Measurements from ENCODE around the gene IFT80.

DNA sequence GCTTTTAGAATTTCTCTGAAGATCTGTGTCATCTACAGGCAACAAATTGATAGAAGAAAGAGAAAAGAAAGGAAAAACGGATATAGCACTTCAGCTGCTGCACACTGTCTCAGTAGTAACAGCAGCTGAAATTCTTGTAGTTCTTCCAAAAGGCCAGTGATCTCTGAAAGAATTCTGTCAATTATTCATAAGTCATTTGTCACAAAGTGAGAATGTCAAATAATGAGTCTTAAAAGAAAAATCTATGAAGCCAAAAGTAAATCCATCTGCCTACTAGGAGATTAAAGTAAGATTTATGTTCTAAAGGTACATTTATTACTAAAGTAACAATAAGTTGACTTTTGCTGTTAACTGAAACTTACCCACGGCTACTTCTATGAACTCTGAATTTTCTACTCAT lies 24.6 kb downstream of the IFT80 start:
- no peak for TF ChIP-seq POLR2A (IDR thresholded peaks at IDR 0.05)
- TF ChIP-seq, protein P1, sequence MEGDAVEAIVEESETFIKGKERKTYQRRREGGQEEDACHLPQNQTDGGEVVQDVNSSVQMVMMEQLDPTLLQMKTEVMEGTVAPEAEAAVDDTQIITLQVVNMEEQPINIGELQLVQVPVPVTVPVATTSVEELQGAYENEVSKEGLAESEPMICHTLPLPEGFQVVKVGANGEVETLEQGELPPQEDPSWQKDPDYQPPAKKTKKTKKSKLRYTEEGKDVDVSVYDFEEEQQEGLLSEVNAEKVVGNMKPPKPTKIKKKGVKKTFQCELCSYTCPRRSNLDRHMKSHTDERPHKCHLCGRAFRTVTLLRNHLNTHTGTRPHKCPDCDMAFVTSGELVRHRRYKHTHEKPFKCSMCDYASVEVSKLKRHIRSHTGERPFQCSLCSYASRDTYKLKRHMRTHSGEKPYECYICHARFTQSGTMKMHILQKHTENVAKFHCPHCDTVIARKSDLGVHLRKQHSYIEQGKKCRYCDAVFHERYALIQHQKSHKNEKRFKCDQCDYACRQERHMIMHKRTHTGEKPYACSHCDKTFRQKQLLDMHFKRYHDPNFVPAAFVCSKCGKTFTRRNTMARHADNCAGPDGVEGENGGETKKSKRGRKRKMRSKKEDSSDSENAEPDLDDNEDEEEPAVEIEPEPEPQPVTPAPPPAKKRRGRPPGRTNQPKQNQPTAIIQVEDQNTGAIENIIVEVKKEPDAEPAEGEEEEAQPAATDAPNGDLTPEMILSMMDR (IDR thresholded peaks at IDR 0.05): no peak
